Fibroblast of the aortic adventitia (primary cell): ENCODE measurements around the gene YIPF3. TPM values are rescaled to one million over a fixed set of nuclear protein-coding genes. Genes with fewer than 3 reads are reported as not detected.
A peak's percentile ranks its signal among the peaks of the same experiment; 100 is the strongest.
"Not testable (repeated sequence)": the region's sequence is repeated elsewhere in the genome, so short reads cannot be mapped to it uniquely, and the experiment has no call there.

Source experiments
- DNase-seq: peaks from one replicate; pipeline ENCODE4 v3.0.0-alpha.2; 2010; ENCODE audit warnings: low read depth
- H3K4me3 ChIP-seq: 2 replicates; pipeline ENCODE4 v1.5.1; 2011; ENCODE audit warnings: low read depth, mild to moderate bottlenecking, control low read depth, low read length, moderate library complexity
- CTCF ChIP-seq: IDR thresholded peaks from 2 replicates; pipeline ENCODE4 v1.5.1; 2011; ENCODE audit warnings: mild to moderate bottlenecking, low read length, control low read depth, inconsistent platforms; ENCODE audit not compliant: insufficient read depth
- total RNA-seq: library from RNA; depleted of rRNA; stranded (reverse); fragments of >200 nt; gene quantifications from 2 replicates; pipeline ENCODE4 v1.2.3, GENCODE V29; 2012; ENCODE audit warnings: low replicate concordance

YIPF3 gene
- total RNA-seq: 71.6 and 94.4 TPM in 2 replicates

- peak within 1 kb of the TSS; percentile 100 for H3K4me3 ChIP-seq
- no peak for TF ChIP-seq CTCF
- DNase-seq: peak; percentile 99
Measured at GRCh38 chr6:43516697-43517504, at the start of gene YIPF3, which contains the start of gene POLR1C. Gene YIPF3 (minus strand): TSS chr6:43516926. CDS start chr6:43516807, 119 bp downstream. Gene POLR1C (plus strand): TSS chr6:43517089. CDS start chr6:43517110, 21 bp downstream.

GRCh38 chr6:43559328-43559727 is 42.6 kb upstream of the YIPF3 start:
- H3K4me3 ChIP-seq: no peak overlapping the region
- no peak for DNase-seq
- TF ChIP-seq CTCF: no peak

- not testable (repeated sequence) for DNase-seq
Measured at GRCh38 chr6:43557620-43558019, 40.9 kb upstream of the YIPF3 start.

GRCh38 chr6:43547222-43547621 is 30.5 kb upstream of the YIPF3 start:
- no peak for TF ChIP-seq CTCF
- DNase-seq: no peak
- H3K4me3 ChIP-seq: no peak overlapping the region

More at GRCh38 chr6:43557620-43558019, 40.9 kb upstream of the YIPF3 start:
- not testable (repeated sequence) for H3K4me3 ChIP-seq

- TF ChIP-seq CTCF: no peak
- no peak for DNase-seq
- H3K4me3 ChIP-seq: no peak overlapping the region
Measured at GRCh38 chr6:43544461-43544860, 27.7 kb upstream of the YIPF3 start.

- no peak for DNase-seq
- no peak for TF ChIP-seq CTCF
- no peak overlapping the region for H3K4me3 ChIP-seq
Measured at GRCh38 chr6:43541774-43542471, 25.2 kb upstream of the YIPF3 start.

GRCh38 chr6:43540507-43540906 is 23.8 kb upstream of the YIPF3 start:
- TF ChIP-seq CTCF: no peak
- no peak overlapping the region for H3K4me3 ChIP-seq
- DNase-seq: no peak

- not testable (repeated sequence) for H3K4me3 ChIP-seq, DNase-seq
Measured at GRCh38 chr6:43539409-43539808, 22.7 kb upstream of the YIPF3 start.

GRCh38 chr6:43538986-43539385 is 22.3 kb upstream of the YIPF3 start:
- not testable (repeated sequence) for H3K4me3 ChIP-seq, DNase-seq
